ENCODE results near the gene PEDS1. TPM values are rescaled to one million over a fixed set of nuclear protein-coding genes. Genes with fewer than 3 reads are reported as not detected.

PEDS1 gene
- total and polyA plus RNA-seq, 2 of the 13 experiments (the other 11 are each of a cell fraction or from before 2014, with no cell fraction given) = 30.5 to 93.9 TPM

- TF ChIP-seq AKNA (CRISPR knock-in tag; IDR thresholded peaks at IDR 0.05; ENCODE audit: borderline replicate concordance) (no peak), ZNF121 (CRISPR knock-in tag; IDR thresholded peaks at IDR 0.05) (no peak), TBP (CRISPR knock-in tag; IDR thresholded peaks at IDR 0.05) (no peak), ZNF256 (CRISPR knock-in tag; conservative IDR thresholded peaks at IDR 0.05) (0 out of 2 replicates have a peak, but pooled peaks have one; percentile 15), HIVEP1 (CRISPR knock-in tag; IDR thresholded peaks at IDR 0.05) (no peak), HNF4G (IDR thresholded peaks at IDR 0.05; ENCODE audit: borderline replicate concordance, low read depth, low read length) (peak; percentile 29; the same call in 1 of the 2 replicates), HNF4G (CRISPR knock-in tag; IDR thresholded peaks at IDR 0.05; ENCODE audit: borderline replicate concordance, low read depth) (0 out of 2 replicates have a peak, but pooled peaks have one; percentile 20), ZNF660 (CRISPR knock-in tag; IDR thresholded peaks at IDR 0.05; ENCODE audit: borderline replicate concordance, low read depth) (no peak), HHEX (CRISPR knock-in tag; IDR thresholded peaks at IDR 0.05) (no peak), NFIC (IDR thresholded peaks at IDR 0.05; ENCODE audit: low read length) (no peak), SAP130 (CRISPR knock-in tag; IDR thresholded peaks at IDR 0.05; ENCODE audit: low read depth) (peak; percentile 59; the same call in 1 of the 2 replicates), ZNF432 (CRISPR knock-in tag; IDR thresholded peaks at IDR 0.05; ENCODE audit: borderline replicate concordance) (no peak), POLR2AphosphoS2 (IDR thresholded peaks at IDR 0.05; ENCODE audit: low read depth, low read length) (no peak), ZFP62 (CRISPR knock-in tag; IDR thresholded peaks at IDR 0.05) (no peak), HES4 (CRISPR knock-in tag; IDR thresholded peaks at IDR 0.05; ENCODE audit: borderline replicate concordance) (no peak), ZNF10 (CRISPR knock-in tag; IDR thresholded peaks at IDR 0.05; ENCODE audit: borderline replicate concordance, low read depth) (no peak), GMEB1 (CRISPR knock-in tag; IDR thresholded peaks at IDR 0.05; ENCODE audit: borderline replicate concordance) (no peak), ZNF781 (CRISPR knock-in tag; IDR thresholded peaks at IDR 0.05; ENCODE audit: borderline replicate concordance, not compliant biosample characterization) (no peak), MED13 (CRISPR knock-in tag; IDR thresholded peaks at IDR 0.05) (no peak), ZNF652 (CRISPR knock-in tag; IDR thresholded peaks at IDR 0.05; ENCODE audit: borderline replicate concordance, low read depth) (no peak), ZNF776 (CRISPR knock-in tag; IDR thresholded peaks at IDR 0.05) (no peak), ZNF570 (CRISPR knock-in tag; IDR thresholded peaks at IDR 0.05; ENCODE audit: borderline replicate concordance) (no peak), SNAPC5 (CRISPR knock-in tag; IDR thresholded peaks at IDR 0.05; ENCODE audit: borderline replicate concordance) (no peak), TSC22D2 (CRISPR knock-in tag; IDR thresholded peaks at IDR 0.05; ENCODE audit: borderline replicate concordance) (no peak)
Measured at GRCh38 chr20:50187403-50188051, 34.0 kb upstream of the PEDS1 start (continued).

Data from HepG2 (cell line).